Measurements from ENCODE around the gene OR4X1.
"Not testable (repeated sequence)": the region's sequence is repeated elsewhere in the genome, so short reads cannot be mapped to it uniquely, and the experiment has no call there.

The OR4X1 gene

DNA sequence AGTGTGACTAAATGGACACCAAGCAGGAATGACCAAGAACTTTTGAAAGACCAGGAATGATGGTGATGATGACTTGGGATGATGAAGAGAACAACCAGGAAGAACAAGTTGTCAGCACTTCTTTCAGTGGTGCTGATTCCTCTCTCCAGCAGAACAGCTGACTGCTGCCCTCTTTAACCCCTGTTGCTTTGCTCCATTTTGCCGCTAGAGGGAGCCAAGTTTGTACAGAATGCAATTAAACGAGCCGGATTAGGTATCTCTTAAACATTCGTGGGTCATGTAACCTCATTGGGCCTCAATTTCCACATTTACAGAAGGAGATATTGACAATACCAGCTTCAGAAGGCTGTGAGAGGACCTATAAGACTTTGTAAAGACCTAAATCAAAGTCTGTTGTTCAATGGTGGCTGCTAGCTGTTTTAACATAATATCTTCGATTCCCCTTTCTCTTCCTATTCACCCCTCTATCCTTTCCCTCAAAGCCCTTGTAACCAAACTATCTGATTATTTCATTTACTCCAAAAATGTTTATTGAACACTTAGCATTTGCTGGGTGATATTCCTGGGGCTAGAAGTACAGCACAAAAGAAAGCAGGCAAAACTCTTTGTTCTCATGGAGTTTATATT, 44.2 kb downstream of the OR4X1 start:
- Mint-ChIP-seq H3K9me3 (peaks cover 8% of the 10 kb centered on the region), H3K4me3 (no peak overlapping the region), H3K4me1 (no peaks in the 10 kb centered on the region), H3K27me3 (ENCODE audit: low read depth) (no peaks in the 10 kb centered on the region), H3K36me3 (ENCODE audit: low read depth) (no peaks in the 10 kb centered on the region), H3K27ac (no peak overlapping the region)
- TF ChIP-seq, protein P1, sequence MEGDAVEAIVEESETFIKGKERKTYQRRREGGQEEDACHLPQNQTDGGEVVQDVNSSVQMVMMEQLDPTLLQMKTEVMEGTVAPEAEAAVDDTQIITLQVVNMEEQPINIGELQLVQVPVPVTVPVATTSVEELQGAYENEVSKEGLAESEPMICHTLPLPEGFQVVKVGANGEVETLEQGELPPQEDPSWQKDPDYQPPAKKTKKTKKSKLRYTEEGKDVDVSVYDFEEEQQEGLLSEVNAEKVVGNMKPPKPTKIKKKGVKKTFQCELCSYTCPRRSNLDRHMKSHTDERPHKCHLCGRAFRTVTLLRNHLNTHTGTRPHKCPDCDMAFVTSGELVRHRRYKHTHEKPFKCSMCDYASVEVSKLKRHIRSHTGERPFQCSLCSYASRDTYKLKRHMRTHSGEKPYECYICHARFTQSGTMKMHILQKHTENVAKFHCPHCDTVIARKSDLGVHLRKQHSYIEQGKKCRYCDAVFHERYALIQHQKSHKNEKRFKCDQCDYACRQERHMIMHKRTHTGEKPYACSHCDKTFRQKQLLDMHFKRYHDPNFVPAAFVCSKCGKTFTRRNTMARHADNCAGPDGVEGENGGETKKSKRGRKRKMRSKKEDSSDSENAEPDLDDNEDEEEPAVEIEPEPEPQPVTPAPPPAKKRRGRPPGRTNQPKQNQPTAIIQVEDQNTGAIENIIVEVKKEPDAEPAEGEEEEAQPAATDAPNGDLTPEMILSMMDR (IDR thresholded peaks at IDR 0.05; ENCODE audit: unreplicated experiment in 3 of 3), result peak; percentile 40 to 57 (median 41)

DNA sequence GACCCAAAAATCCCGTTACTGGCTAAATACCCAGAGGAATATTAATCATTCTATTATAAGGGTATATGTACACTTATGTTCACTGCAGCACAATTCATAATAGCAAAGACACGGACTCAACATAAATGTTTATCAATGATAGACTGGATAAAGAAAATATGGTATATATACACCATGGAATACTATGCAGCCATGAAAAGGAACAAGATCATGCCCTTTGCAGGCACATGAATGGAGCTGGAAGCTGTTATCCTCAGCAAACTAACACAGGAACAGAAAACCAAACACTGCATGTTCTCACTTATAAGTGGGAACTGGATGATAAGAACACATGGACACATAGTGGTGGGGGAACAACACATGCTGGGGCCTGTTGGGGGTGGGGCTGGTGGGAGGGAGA, 49.9 kb downstream of the OR4X1 start:
- H3K4me1 Mint-ChIP-seq; H3K4me3 Mint-ChIP-seq; H3K27me3 Mint-ChIP-seq (ENCODE audit: low read depth); H3K27ac Mint-ChIP-seq; H3K36me3 Mint-ChIP-seq (ENCODE audit: low read depth): not testable (repeated sequence)
- peaks cover 20% of the 10 kb centered on the region for H3K9me3 Mint-ChIP-seq

Measured in nephron (organoid).